SK-N-SH (cell line): ENCODE measurements around the gene GADL1. TPM values are rescaled to one million over a fixed set of nuclear protein-coding genes. Genes with fewer than 3 reads are reported as not detected.

ENCODE experiments used
- CTCF ChIA-PET: fragments of 300-600, 350-600 bp; formaldehyde crosslinking; extraction: SDS; loops from one replicate; lab custom pipeline; 2021; lab: Yijun Ruan, JAX
- POLR2A ChIA-PET: fragments of 350-600 bp; sonication (Branson Sonifier 250); formaldehyde crosslinking; extraction: SDS; loops from one replicate; lab custom pipeline; 2020; ENCODE audit warnings: antibody characterized with exemption, inconsistent platforms; lab: Yijun Ruan, JAX
- DNase-seq: peaks from one replicate; pipeline ENCODE4 v3.0.0; 2012
- H2AFZ ChIP-seq: fragments of 200-600 bp; sonication (generic); 2 replicates; pipeline ENCODE4 v1.8.1; 2016; ENCODE audit warnings: antibody characterized with exemption, mild to moderate bottlenecking, low read depth
- H3F3A ChIP-seq: fragments of 200-600 bp; sonication (generic); replicated peaks from 2 replicates; pipeline ENCODE3; 2016; ENCODE audit warnings: antibody characterized with exemption, mild to moderate bottlenecking; ENCODE audit not compliant: insufficient read depth
- H3K27ac ChIP-seq, 2 experiments: fragments of 200-500 bp in 1 of 2; fragments of 200-600 bp in 1 of 2; sonication (Bioruptor generic) in 1 of 2; sonication (generic), shearing (Covaris generic) in 1 of 2; 2 replicates each; pipeline versions ENCODE4 v1.5.1 to v1.6.1; 2014 to 2016; ENCODE audit warnings: low read depth in 2 of 2, inconsistent platforms in 1 of 2, low read length in 1 of 2, mild to moderate bottlenecking in 1 of 2, mixed read lengths in 1 of 2
- H3K27me3 ChIP-seq: fragments of 200-600 bp; sonication (generic), shearing (Covaris generic); 2 replicates; pipeline ENCODE4 v1.6.1; 2016; ENCODE audit warnings: mixed run types; ENCODE audit not compliant: insufficient read depth
- H3K36me3 ChIP-seq, 2 experiments: fragments of 200-500 bp in 1 of 2; fragments of 200-600 bp in 1 of 2; sonication (Bioruptor generic) in 1 of 2; sonication (generic) in 1 of 2; replicated peaks in 1 of 2; 2 replicates each; pipeline versions ENCODE3 to v1.5.1; 2014 to 2016; ENCODE audit warnings: low read length in 1 of 2, mild to moderate bottlenecking in 1 of 2; ENCODE audit not compliant: insufficient read depth in 2 of 2, control insufficient read depth in 1 of 2
- H3K4me1 ChIP-seq, 2 experiments: fragments of 200-500 bp in 1 of 2; fragments of 200-600 bp in 1 of 2; sonication (Bioruptor generic) in 1 of 2; sonication (generic), shearing (Covaris generic) in 1 of 2; 2 replicates each; pipeline versions ENCODE4 v1.5.1 to v1.6.1; 2014 to 2016; ENCODE audit warnings: low read depth in 1 of 2, low read length in 1 of 2, mixed run types in 1 of 2; ENCODE audit not compliant: insufficient read depth in 2 of 2, control insufficient read depth in 1 of 2
- H3K4me2 ChIP-seq: fragments of 200-600 bp; sonication (generic), shearing (Covaris generic); 2 replicates; pipeline ENCODE4 v1.6.1; 2017; ENCODE audit warnings: mixed run types
- H3K4me3 ChIP-seq, 2 experiments: fragments of 200-500 bp in 1 of 2; fragments of 200-600 bp in 1 of 2; sonication (Bioruptor generic) in 1 of 2; sonication (generic), shearing (Covaris generic) in 1 of 2; 2 replicates each; pipeline versions ENCODE4 v1.5.1 to v1.8.1; 2014 to 2016; ENCODE audit warnings: low read depth in 2 of 2, inconsistent platforms in 1 of 2, low read length in 1 of 2, mild to moderate bottlenecking in 1 of 2, mixed read lengths in 1 of 2, moderate library complexity in 1 of 2
- H3K79me2 ChIP-seq: fragments of 200-600 bp; sonication (generic); 2 replicates; pipeline ENCODE4 v1.8.1; 2017; ENCODE audit warnings: mild to moderate bottlenecking; ENCODE audit not compliant: insufficient read depth
- H3K9ac ChIP-seq: fragments of 200-600 bp; sonication (generic); 2 replicates; pipeline ENCODE4 v1.6.1; 2017; ENCODE audit warnings: mixed run types
- H3K9me2 ChIP-seq: fragments of 200-600 bp; sonication (generic); 2 replicates; pipeline ENCODE4 v1.6.1; 2017; ENCODE audit warnings: mixed run types
- H3K9me3 ChIP-seq: fragments of 200-600 bp; sonication (generic); 2 replicates; pipeline ENCODE4 v1.6.1; 2017; ENCODE audit warnings: mixed run types, mild to moderate bottlenecking, moderate library complexity
- H4K20me1 ChIP-seq: fragments of 200-600 bp; sonication (generic); 2 replicates; pipeline ENCODE4 v1.6.1; 2017; ENCODE audit warnings: mild to moderate bottlenecking, mixed run types; ENCODE audit not compliant: insufficient read depth
- ELF1 ChIP-seq: IDR thresholded peaks from 2 replicates; pipeline ENCODE4 v1.4.0; 2012
- EP300 ChIP-seq, 2 experiments: IDR thresholded peaks; 2 replicates each; pipeline versions ENCODE4 v1.4.0 to v1.6.1; 2012; ENCODE audit warnings: borderline replicate concordance in 1 of 2, low read depth in 1 of 2, low read length in 1 of 2
- FOSL2 ChIP-seq: IDR thresholded peaks from 2 replicates; pipeline ENCODE4 v1.4.0; 2012; ENCODE audit warnings: low read depth, mild to moderate bottlenecking, moderate library complexity, borderline replicate concordance
- FOXJ3 ChIP-seq: sonication (generic); formaldehyde crosslinking; IDR thresholded peaks from 2 replicates; pipeline ENCODE4 v1.5.1; 2020; ENCODE audit warnings: mild to moderate bottlenecking, missing genetic modification reagents
- FOXM1 ChIP-seq: IDR thresholded peaks from 2 replicates; pipeline ENCODE4 v1.4.0; 2012; ENCODE audit warnings: low read depth, mild to moderate bottlenecking
- GABPA ChIP-seq: IDR thresholded peaks from 2 replicates; pipeline ENCODE4 v1.4.0; 2012; ENCODE audit warnings: low read depth, mild to moderate bottlenecking
- JUND ChIP-seq: IDR thresholded peaks from 2 replicates; pipeline ENCODE4 v1.4.0; 2012
- MXI1 ChIP-seq: IDR thresholded peaks from 2 replicates; pipeline ENCODE4 v1.6.1; 2012; ENCODE audit warnings: mild to moderate bottlenecking, low read depth, low read length, improper control_type of control experiment
- NFIC ChIP-seq: IDR thresholded peaks from 2 replicates; pipeline ENCODE4 v1.4.0; 2012; ENCODE audit warnings: borderline replicate concordance
- NRF1 ChIP-seq: IDR thresholded peaks from 2 replicates; pipeline ENCODE4 v1.6.1; 2012; ENCODE audit warnings: low read depth, mild to moderate bottlenecking, low read length
- PBX3 ChIP-seq: IDR thresholded peaks from 2 replicates; pipeline ENCODE4; 2012
- POLR2AphosphoS5 ChIP-seq: IDR thresholded peaks from 2 replicates; pipeline ENCODE4 v1.6.1; 2012; ENCODE audit warnings: low read depth, low read length
- RAD21 ChIP-seq: IDR thresholded peaks from 2 replicates; pipeline ENCODE4 v1.6.1; 2012; ENCODE audit warnings: mild to moderate bottlenecking, low read length
- RFX5 ChIP-seq: IDR thresholded peaks from 2 replicates; pipeline ENCODE4 v1.6.1; 2012; ENCODE audit warnings: mild to moderate bottlenecking, improper control_type of control experiment, low read length
- TAF1 ChIP-seq: IDR thresholded peaks from 2 replicates; pipeline ENCODE4 v1.6.1; 2012; ENCODE audit warnings: low read depth, mild to moderate bottlenecking, low read length, moderate library complexity, borderline replicate concordance
- YY1 ChIP-seq: IDR thresholded peaks from 2 replicates; pipeline ENCODE4 v1.4.0; 2012; ENCODE audit warnings: low read depth, mild to moderate bottlenecking
- whole genome bisulfite sequencing: methylation state at CpG from one replicate; pipeline ENCODE4 v1.1.6; 2017; ENCODE audit warnings: low lambda C conversion rate; 5-methylcytosine and 5-hydroxymethylcytosine counted together
- polyA plus RNA-seq, 3 experiments: library from polyadenylated mRNA; depleted of rRNA; stranded (reverse); fragments of >200 nt; gene quantifications; 2 replicates each; pipeline ENCODE4 v1.2.3, GENCODE V29; 2012
- TF ChIP-seq, protein P1 (sequence below): fragments of 150-350 bp; IDR thresholded peaks from 2 replicates; pipeline ENCODE4 v1.6.1; 2017; ENCODE audit warnings: antibody characterized with exemption, low read length, low read depth, borderline replicate concordance
- TF ChIP-seq, protein P2 (sequence below): fragments of 150-350 bp; IDR thresholded peaks from 2 replicates; pipeline ENCODE4 v1.6.1; 2016; ENCODE audit warnings: mild to moderate bottlenecking, low read depth, low read length
- TF ChIP-seq, protein P3 (sequence below): IDR thresholded peaks from 2 replicates; pipeline ENCODE4 v1.4.0; 2012; ENCODE audit warnings: low read depth
- TF ChIP-seq, protein P4 (sequence below): IDR thresholded peaks from 2 replicates; pipeline ENCODE4 v1.6.1; 2012; ENCODE audit warnings: mild to moderate bottlenecking, low read depth, low read length, moderate library complexity

The GADL1 gene
- polyA plus RNA-seq, 1 of the 3 experiments (the other 2 are of a cell fraction), result not detected

DNA sequence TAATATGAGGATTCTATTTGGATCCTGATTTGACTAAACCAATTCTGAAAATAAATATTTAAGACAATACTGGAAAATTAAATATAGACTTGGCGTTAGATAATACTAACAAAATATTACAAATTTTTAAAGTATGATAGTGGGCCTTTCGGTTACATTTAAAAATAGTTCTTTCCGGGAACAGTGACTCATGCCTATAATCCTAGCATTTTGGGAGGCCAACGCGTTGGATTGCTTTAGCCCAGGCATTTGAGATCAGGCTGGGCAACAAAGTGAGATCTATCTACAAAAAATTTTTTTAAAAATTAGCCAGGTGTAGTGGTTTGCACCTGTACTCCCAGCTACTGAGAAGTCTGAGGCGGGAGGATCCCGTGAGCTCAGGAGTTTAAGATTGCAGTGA, 30.3 kb upstream of the GADL1 start:
- H3K79me2 ChIP-seq, result no peaks in the 10 kb centered on the region
- no peak overlapping the region for H2AFZ ChIP-seq
- 67% methylated on average over 7 of the region's 7 CpGs for WGBS
- H4K20me1 ChIP-seq, result no peaks in the 10 kb centered on the region
- H3K36me3 ChIP-seq, result no peaks in the 10 kb centered on the region
- no peaks in the 10 kb centered on the region for H3K27me3 ChIP-seq
- CTCF ChIA-PET, result no interaction called here
- POLR2A ChIA-PET, result no interaction called here
- H3K4me1 ChIP-seq, result no peaks in the 10 kb centered on the region
- no peaks in the 10 kb centered on the region for H3F3A ChIP-seq
- DNase-seq, result no peak
- no peak overlapping the region for H3K4me2 ChIP-seq
- no peak overlapping the region for H3K27ac ChIP-seq
- no peak overlapping the region for H3K9ac ChIP-seq
- no peaks in the 10 kb centered on the region for H3K9me2 ChIP-seq
- H3K4me3 ChIP-seq, result no peak overlapping the region
- H3K9me3 ChIP-seq, result no peaks in the 10 kb centered on the region
- TF ChIP-seq FOXM1 (no peak), YY1 (no peak), ELF1 (no peak), GABPA (no peak)

- no peaks in the 10 kb centered on the region for H3K9me2 ChIP-seq
- no peak for DNase-seq
- H3K4me1 ChIP-seq, result no peaks in the 10 kb centered on the region
- no peaks in the 10 kb centered on the region for H4K20me1 ChIP-seq
- no peaks in the 10 kb centered on the region for H3K36me3 ChIP-seq
- ChIA-PET POLR2A (no interaction called here), CTCF (interaction anchor here (1.2 kb wide), 1 partner anchor 9 kb away, joined by 3 read pairs; no protein-coding TSS in a partner anchor)
- no peak overlapping the region for H3K4me3 ChIP-seq
- H3K79me2 ChIP-seq, result no peaks in the 10 kb centered on the region
- no peaks in the 10 kb centered on the region for H3F3A ChIP-seq
- H2AFZ ChIP-seq, result no peak overlapping the region
- H3K9me3 ChIP-seq, result no peaks in the 10 kb centered on the region
- TF ChIP-seq, protein P1, sequence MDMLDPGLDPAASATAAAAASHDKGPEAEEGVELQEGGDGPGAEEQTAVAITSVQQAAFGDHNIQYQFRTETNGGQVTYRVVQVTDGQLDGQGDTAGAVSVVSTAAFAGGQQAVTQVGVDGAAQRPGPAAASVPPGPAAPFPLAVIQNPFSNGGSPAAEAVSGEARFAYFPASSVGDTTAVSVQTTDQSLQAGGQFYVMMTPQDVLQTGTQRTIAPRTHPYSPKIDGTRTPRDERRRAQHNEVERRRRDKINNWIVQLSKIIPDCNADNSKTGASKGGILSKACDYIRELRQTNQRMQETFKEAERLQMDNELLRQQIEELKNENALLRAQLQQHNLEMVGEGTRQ, result no peak
- TF ChIP-seq POLR2AphosphoS5, result no peak
- no peak for TF ChIP-seq TAF1
- no peak for TF ChIP-seq NFIC
- TF ChIP-seq, protein P2, sequence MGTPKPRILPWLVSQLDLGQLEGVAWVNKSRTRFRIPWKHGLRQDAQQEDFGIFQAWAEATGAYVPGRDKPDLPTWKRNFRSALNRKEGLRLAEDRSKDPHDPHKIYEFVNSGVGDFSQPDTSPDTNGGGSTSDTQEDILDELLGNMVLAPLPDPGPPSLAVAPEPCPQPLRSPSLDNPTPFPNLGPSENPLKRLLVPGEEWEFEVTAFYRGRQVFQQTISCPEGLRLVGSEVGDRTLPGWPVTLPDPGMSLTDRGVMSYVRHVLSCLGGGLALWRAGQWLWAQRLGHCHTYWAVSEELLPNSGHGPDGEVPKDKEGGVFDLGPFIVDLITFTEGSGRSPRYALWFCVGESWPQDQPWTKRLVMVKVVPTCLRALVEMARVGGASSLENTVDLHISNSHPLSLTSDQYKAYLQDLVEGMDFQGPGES, result no peak
- no peak for TF ChIP-seq FOXM1
- TF ChIP-seq NRF1, result no peak
- TF ChIP-seq MXI1, result no peak
- TF ChIP-seq PBX3, result no peak
- no peak for TF ChIP-seq RAD21
- TF ChIP-seq RFX5, result no peak
- TF ChIP-seq, protein P3, sequence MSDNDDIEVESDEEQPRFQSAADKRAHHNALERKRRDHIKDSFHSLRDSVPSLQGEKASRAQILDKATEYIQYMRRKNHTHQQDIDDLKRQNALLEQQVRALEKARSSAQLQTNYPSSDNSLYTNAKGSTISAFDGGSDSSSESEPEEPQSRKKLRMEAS, result no peak
- no peak for TF ChIP-seq GABPA
- no peak for TF ChIP-seq FOSL2
- no peak for TF ChIP-seq YY1
- no peak for TF ChIP-seq JUND
- TF ChIP-seq FOXJ3 (CRISPR knock-in tag), result no peak
- TF ChIP-seq, protein P4, sequence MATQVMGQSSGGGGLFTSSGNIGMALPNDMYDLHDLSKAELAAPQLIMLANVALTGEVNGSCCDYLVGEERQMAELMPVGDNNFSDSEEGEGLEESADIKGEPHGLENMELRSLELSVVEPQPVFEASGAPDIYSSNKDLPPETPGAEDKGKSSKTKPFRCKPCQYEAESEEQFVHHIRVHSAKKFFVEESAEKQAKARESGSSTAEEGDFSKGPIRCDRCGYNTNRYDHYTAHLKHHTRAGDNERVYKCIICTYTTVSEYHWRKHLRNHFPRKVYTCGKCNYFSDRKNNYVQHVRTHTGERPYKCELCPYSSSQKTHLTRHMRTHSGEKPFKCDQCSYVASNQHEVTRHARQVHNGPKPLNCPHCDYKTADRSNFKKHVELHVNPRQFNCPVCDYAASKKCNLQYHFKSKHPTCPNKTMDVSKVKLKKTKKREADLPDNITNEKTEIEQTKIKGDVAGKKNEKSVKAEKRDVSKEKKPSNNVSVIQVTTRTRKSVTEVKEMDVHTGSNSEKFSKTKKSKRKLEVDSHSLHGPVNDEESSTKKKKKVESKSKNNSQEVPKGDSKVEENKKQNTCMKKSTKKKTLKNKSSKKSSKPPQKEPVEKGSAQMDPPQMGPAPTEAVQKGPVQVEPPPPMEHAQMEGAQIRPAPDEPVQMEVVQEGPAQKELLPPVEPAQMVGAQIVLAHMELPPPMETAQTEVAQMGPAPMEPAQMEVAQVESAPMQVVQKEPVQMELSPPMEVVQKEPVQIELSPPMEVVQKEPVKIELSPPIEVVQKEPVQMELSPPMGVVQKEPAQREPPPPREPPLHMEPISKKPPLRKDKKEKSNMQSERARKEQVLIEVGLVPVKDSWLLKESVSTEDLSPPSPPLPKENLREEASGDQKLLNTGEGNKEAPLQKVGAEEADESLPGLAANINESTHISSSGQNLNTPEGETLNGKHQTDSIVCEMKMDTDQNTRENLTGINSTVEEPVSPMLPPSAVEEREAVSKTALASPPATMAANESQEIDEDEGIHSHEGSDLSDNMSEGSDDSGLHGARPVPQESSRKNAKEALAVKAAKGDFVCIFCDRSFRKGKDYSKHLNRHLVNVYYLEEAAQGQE, result no peak
- no peak for TF ChIP-seq EP300 (IDR thresholded peaks at IDR 0.05; ENCODE audit: borderline replicate concordance in 1 of 2, low read depth in 1 of 2, low read length in 1 of 2)
- WGBS, result 68% methylated on average over 6 of the region's 6 CpGs
- no peaks in the 10 kb centered on the region for H3K27me3 ChIP-seq
- no peak overlapping the region for H3K27ac ChIP-seq
- no peak overlapping the region for H3K4me2 ChIP-seq
- H3K9ac ChIP-seq, result no peak overlapping the region
Observed at GRCh38 chr3:30919564-30919963, 25.1 kb upstream of the GADL1 start.
